Neural progenitor cell (in vitro differentiated cells): ENCODE measurements around the gene TCF4.

Source experiments
- EZH2 ChIP-seq: fragments of 200-600 bp; sonication (generic); IDR thresholded peaks from 2 replicates; pipeline ENCODE4 v1.6.1; 2017; ENCODE audit warnings: antibody characterized with exemption, mild to moderate bottlenecking, moderate library complexity
- TF ChIP-seq, protein P1 (sequence below): fragments of 200-600 bp; sonication (generic); IDR thresholded peaks from 2 replicates; pipeline ENCODE4 v1.5.1; 2017; ENCODE audit warnings: antibody characterized with exemption, mild to moderate bottlenecking

DNA sequence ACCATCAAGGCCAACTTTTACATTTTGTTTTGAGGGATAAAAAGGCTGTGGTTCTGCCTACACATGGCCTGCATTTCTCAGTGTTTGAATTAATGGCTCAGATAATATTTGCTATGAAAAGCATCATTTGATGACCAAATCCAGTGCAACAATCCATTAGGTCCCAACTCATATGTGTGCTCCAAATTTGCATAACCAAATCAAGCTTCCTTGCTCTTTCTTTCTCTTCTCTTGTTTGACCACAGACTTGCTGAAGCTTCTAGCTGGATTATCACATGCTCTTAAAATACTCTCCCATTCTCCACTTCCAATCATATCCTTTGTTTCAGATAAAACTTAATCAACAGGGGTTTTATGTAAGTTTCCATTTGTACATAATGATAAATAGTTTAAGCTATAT lies 147.0 kb downstream of the TCF4 start:
- TF ChIP-seq, protein P1, sequence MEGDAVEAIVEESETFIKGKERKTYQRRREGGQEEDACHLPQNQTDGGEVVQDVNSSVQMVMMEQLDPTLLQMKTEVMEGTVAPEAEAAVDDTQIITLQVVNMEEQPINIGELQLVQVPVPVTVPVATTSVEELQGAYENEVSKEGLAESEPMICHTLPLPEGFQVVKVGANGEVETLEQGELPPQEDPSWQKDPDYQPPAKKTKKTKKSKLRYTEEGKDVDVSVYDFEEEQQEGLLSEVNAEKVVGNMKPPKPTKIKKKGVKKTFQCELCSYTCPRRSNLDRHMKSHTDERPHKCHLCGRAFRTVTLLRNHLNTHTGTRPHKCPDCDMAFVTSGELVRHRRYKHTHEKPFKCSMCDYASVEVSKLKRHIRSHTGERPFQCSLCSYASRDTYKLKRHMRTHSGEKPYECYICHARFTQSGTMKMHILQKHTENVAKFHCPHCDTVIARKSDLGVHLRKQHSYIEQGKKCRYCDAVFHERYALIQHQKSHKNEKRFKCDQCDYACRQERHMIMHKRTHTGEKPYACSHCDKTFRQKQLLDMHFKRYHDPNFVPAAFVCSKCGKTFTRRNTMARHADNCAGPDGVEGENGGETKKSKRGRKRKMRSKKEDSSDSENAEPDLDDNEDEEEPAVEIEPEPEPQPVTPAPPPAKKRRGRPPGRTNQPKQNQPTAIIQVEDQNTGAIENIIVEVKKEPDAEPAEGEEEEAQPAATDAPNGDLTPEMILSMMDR: no peak
- TF ChIP-seq EZH2: no peak
